IMR-90 (cell line): ENCODE data around the gene UGGT1. TPM values are rescaled to one million over a fixed set of nuclear protein-coding genes. Genes with fewer than 3 reads are reported as not detected.

Source experiments
- ATAC-seq: fragments of 200-7000 bp; cut with Tn5 transposase; 2 replicates; pipeline ENCODE4 v1.9.1; 2020; ENCODE audit warnings: low read depth, mild to moderate bottlenecking, moderate library complexity
- BruUV-seq: library from RNA; stranded (reverse); fragments of 400-500 nt; replicated peaks from 2 replicates; lab custom pipeline; 2021; lab: Mats Ljungman, UMichigan
- CTCF ChIA-PET: fragments of 300-600 bp; formaldehyde crosslinking; extraction: SDS; loops from one replicate; lab custom pipeline; 2021; ENCODE audit warnings: antibody characterized with exemption; lab: Yijun Ruan, JAX
- POLR2A ChIA-PET: fragments of 300-600 bp; sonication (Branson Sonifier 250); formaldehyde crosslinking; loops from one replicate; lab custom pipeline; 2022; ENCODE audit warnings: antibody characterized with exemption; ENCODE audit not compliant: unreplicated experiment; lab: Charles Lee
- DNase-seq: peaks from one replicate; pipeline ENCODE4 v3.0.0; 2013
- H2AFZ ChIP-seq: replicated peaks from 2 replicates; pipeline ENCODE3; 2013; ENCODE audit warnings: low read length, mild to moderate bottlenecking; ENCODE audit not compliant: poor library complexity
- H2AK5ac ChIP-seq: 2 replicates; pipeline ENCODE4 v1.6.1; 2013; ENCODE audit warnings: low read depth, low read length, inconsistent platforms
- H2AK9ac ChIP-seq: replicated peaks from 2 replicates; pipeline ENCODE3; 2013; ENCODE audit warnings: mild to moderate bottlenecking, low read depth, low read length, moderate library complexity; ENCODE audit not compliant: poor library complexity
- H2BK120ac ChIP-seq: 2 replicates; pipeline ENCODE4 v1.6.1; 2013; ENCODE audit warnings: low read depth, low read length, inconsistent platforms
- H2BK15ac ChIP-seq: 3 replicates; pipeline ENCODE4 v1.6.1; 2013; ENCODE audit warnings: low read depth, low read length, inconsistent platforms
- H2BK20ac ChIP-seq: 2 replicates; pipeline ENCODE4 v1.6.1; 2013; ENCODE audit warnings: low read depth, mild to moderate bottlenecking, inconsistent platforms, low read length, moderate library complexity
- H2BK5ac ChIP-seq: 2 replicates; pipeline ENCODE4 v1.6.1; 2013; ENCODE audit warnings: mild to moderate bottlenecking, low read depth, low read length, inconsistent platforms; ENCODE audit not compliant: poor library complexity, severe bottlenecking
- H3K14ac ChIP-seq: replicated peaks from 2 replicates; pipeline ENCODE4 v1.6.1; 2013; ENCODE audit warnings: low read depth, low read length, inconsistent platforms
- H3K18ac ChIP-seq: 2 replicates; pipeline ENCODE4 v1.6.1; 2013; ENCODE audit warnings: low read depth, low read length, control low read depth
- H3K23ac ChIP-seq: 2 replicates; pipeline ENCODE4 v1.6.1; 2013; ENCODE audit warnings: low read depth, low read length, inconsistent platforms
- H3K27ac ChIP-seq: 2 replicates; pipeline ENCODE4 v1.5.1; 2013; ENCODE audit warnings: mild to moderate bottlenecking, control low read depth, low read length; ENCODE audit not compliant: insufficient read depth
- H3K27me3 ChIP-seq: 2 replicates; pipeline ENCODE4 v1.6.1; 2013; ENCODE audit warnings: low read length; ENCODE audit not compliant: control insufficient read depth, insufficient read depth
- H3K36me3 ChIP-seq: 2 replicates; pipeline ENCODE4 v1.6.1; 2013; ENCODE audit warnings: low read length, mixed read lengths; ENCODE audit not compliant: control insufficient read depth, insufficient read depth
- H3K4ac ChIP-seq: 2 replicates; pipeline ENCODE4 v1.6.1; 2013; ENCODE audit warnings: low read depth, low read length, inconsistent platforms
- H3K4me1 ChIP-seq: 2 replicates; pipeline ENCODE4 v1.6.1; 2013; ENCODE audit warnings: low read length, mixed read lengths; ENCODE audit not compliant: control insufficient read depth, insufficient read depth
- H3K4me2 ChIP-seq: 2 replicates; pipeline ENCODE4 v1.6.1; 2013; ENCODE audit warnings: low read depth, mild to moderate bottlenecking, control low read depth, low read length, moderate library complexity
- H3K4me3 ChIP-seq: 2 replicates; pipeline ENCODE4 v1.5.1; 2013; ENCODE audit warnings: low read depth, mild to moderate bottlenecking, control low read depth, low read length, moderate library complexity; ENCODE audit not compliant: insufficient read depth
- H3K56ac ChIP-seq: 2 replicates; pipeline ENCODE4 v1.6.1; 2013; ENCODE audit warnings: low read length, inconsistent platforms; ENCODE audit not compliant: insufficient read depth; ENCODE audit errors: extremely low read depth
- H3K79me1 ChIP-seq, 2 experiments: 2 replicates each; pipeline ENCODE4 v1.6.1; 2013; ENCODE audit warnings: low read length in 2 of 2, inconsistent platforms in 1 of 2, low read depth in 1 of 2
- H3K9ac ChIP-seq: 2 replicates; pipeline ENCODE4 v1.6.1; 2013; ENCODE audit warnings: low read depth, low read length, control low read depth
- H3K9me1 ChIP-seq: 2 replicates; pipeline ENCODE4 v1.6.1; 2013; ENCODE audit warnings: low read length, inconsistent platforms; ENCODE audit not compliant: insufficient read depth
- H3K9me3 ChIP-seq: 2 replicates; pipeline ENCODE4 v1.6.1; 2013; ENCODE audit warnings: low read length; ENCODE audit not compliant: control insufficient read depth, insufficient read depth
- H4K20me1 ChIP-seq: 2 replicates; pipeline ENCODE4 v1.6.1; 2013; ENCODE audit warnings: low read length, inconsistent platforms; ENCODE audit not compliant: insufficient read depth
- H4K5ac ChIP-seq: 2 replicates; pipeline ENCODE4 v1.6.1; 2013; ENCODE audit warnings: mild to moderate bottlenecking, low read depth, low read length, control low read depth
- H4K8ac ChIP-seq, 2 experiments: 2 replicates each; pipeline ENCODE4 v1.6.1; 2013; ENCODE audit warnings: low read depth in 2 of 2, low read length in 2 of 2, control low read depth in 1 of 2, inconsistent platforms in 1 of 2
- H4K91ac ChIP-seq: 2 replicates; pipeline ENCODE4 v1.6.1; 2013; ENCODE audit warnings: low read depth, low read length, inconsistent platforms; ENCODE audit not compliant: insufficient read depth
- CHD1 ChIP-seq: IDR thresholded peaks from 2 replicates; pipeline ENCODE4 v1.6.1; 2012; ENCODE audit warnings: low read depth, low read length, improper control_type of control experiment
- MAFK ChIP-seq: IDR thresholded peaks from 2 replicates; pipeline ENCODE4 v1.6.1; 2012; ENCODE audit warnings: low read depth, low read length, improper control_type of control experiment
- MAZ ChIP-seq: IDR thresholded peaks from 2 replicates; pipeline ENCODE4 v1.6.1; 2012; ENCODE audit warnings: low read depth, mild to moderate bottlenecking, low read length, improper control_type of control experiment, moderate library complexity, borderline replicate concordance
- NFE2L2 ChIP-seq: fragments of 150-350 bp; IDR thresholded peaks from 2 replicates; pipeline ENCODE4 v1.6.1; 2016; ENCODE audit warnings: low read depth, mild to moderate bottlenecking, low read length
- POLR2A ChIP-seq: IDR thresholded peaks from 2 replicates; pipeline ENCODE4 v1.6.1; 2012; ENCODE audit warnings: mild to moderate bottlenecking, low read depth, low read length
- RAD21 ChIP-seq: IDR thresholded peaks from 2 replicates; pipeline ENCODE4 v1.6.1; 2012; ENCODE audit warnings: low read length, improper control_type of control experiment
- RCOR1 ChIP-seq: IDR thresholded peaks from 2 replicates; pipeline ENCODE4 v1.6.1; 2012; ENCODE audit warnings: mild to moderate bottlenecking, low read length, improper control_type of control experiment; ENCODE audit not compliant: insufficient replicate concordance
- RFX5 ChIP-seq: IDR thresholded peaks from 2 replicates; pipeline ENCODE4 v1.8.0; 2012; ENCODE audit warnings: low read depth, mild to moderate bottlenecking, low read length, moderate library complexity
- SMC3 ChIP-seq: fragments of 150-350 bp; IDR thresholded peaks from 2 replicates; pipeline ENCODE4 v1.6.1; 2016; ENCODE audit warnings: low read depth, mild to moderate bottlenecking, antibody characterized with exemption, low read length, moderate library complexity
- WGBS, 2 experiments: methylation state at CpG; one replicate each; pipeline versions ENCODE4 v1.1.5 to v1.1.7; 2013; ENCODE audit warnings: missing lambda C conversion rate in 2 of 2; ENCODE audit not compliant: insufficient read length in 1 of 2; ENCODE audit errors: extremely low coverage in 2 of 2; 5-methylcytosine and 5-hydroxymethylcytosine counted together
- dilution Hi-C: fragments of 300-500 bp; cut with HindIII; formaldehyde crosslinking; loops from one replicate; pipeline ENCODE4 v1.14.3; 2018; ENCODE audit warnings: low sequenced_read_pairs; ENCODE audit not compliant: unreplicated experiment
- in situ Hi-C: fragments of 300-500 bp; cut with MboI; formaldehyde crosslinking; loops from 3 replicates; pipeline ENCODE4 v1.14.3; 2019; ENCODE audit warnings: low sequenced_read_pairs, inconsistent platforms, mixed read lengths
- intact Hi-C: fragments of 100-400 bp; cut with micrococcal nuclease; formaldehyde crosslinking; loops from 2 replicates; pipeline ENCODE4 v1.10.0; 2022
- polyA plus RNA-seq, 3 experiments: library from polyadenylated mRNA; depleted of rRNA; stranded (reverse); fragments of >200 nt; gene quantifications; 2 replicates each; pipeline ENCODE4 v1.2.3, GENCODE V29; 2012; ENCODE audit warnings: low replicate concordance in 1 of 3
- total RNA-seq: library from RNA; depleted of rRNA; stranded (reverse); fragments of >200 nt; gene quantifications from 2 replicates; pipeline ENCODE4 v1.2.3, GENCODE V29; 2012
- TF ChIP-seq, protein P1 (sequence below): conservative IDR thresholded peaks from 2 replicates; pipeline ENCODE4 v1.5.1; 2012; ENCODE audit warnings: mild to moderate bottlenecking, low read depth, low read length, improper control_type of control experiment
- TF ChIP-seq, protein P2 (sequence below): fragments of 150-350 bp; IDR thresholded peaks from 2 replicates; pipeline ENCODE4 v1.6.1; 2017; ENCODE audit warnings: mild to moderate bottlenecking, antibody characterized with exemption, low read length, low read depth

The UGGT1 gene
- total and polyA plus RNA-seq, 2 of the 4 experiments (the other 2 are of a cell fraction) = 26.1 to 71.3 TPM

DNA sequence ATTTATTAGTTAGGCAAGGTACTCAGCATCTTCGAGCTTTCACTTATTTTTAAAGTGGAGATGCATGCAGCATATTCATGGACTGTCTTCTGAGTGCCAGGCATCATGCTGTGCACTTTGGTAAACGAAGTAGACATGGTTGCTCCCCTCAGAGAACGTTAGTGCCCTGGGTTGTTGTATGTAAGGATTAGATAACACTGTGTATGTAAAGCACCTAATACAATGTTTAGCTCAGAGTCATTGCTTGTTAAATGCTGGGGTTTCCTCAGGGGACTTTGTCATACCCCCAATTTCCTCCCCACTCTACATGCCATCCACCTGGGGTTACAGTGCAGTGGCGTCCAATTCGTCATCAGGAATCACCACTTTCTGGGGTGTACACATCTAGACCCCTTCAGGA is 2.8 kb downstream of the UGGT1 start:
- Histone ChIP-seq H4K5ac (no peak overlapping the region), H3K23ac (no peak overlapping the region), H3K27me3 (no peaks in the 10 kb centered on the region), H3K18ac (no peak overlapping the region), H2BK20ac (no peak overlapping the region), H3K9me3 (no peaks in the 10 kb centered on the region), H4K20me1 (no peaks in the 10 kb centered on the region; the same call in 1 of the 2 replicates), H2BK15ac (no peak overlapping the region), H3K79me1 (peaks cover 28 to 38% of the 10 kb centered on the region in 2 experiments), H3K4me2 (no peak overlapping the region), H3K4me3 (no peak overlapping the region), H2BK5ac (no peak overlapping the region), H4K8ac (no peak overlapping the region), H3K36me3 (peaks cover 7% of the 10 kb centered on the region; the same call in 1 of the 2 replicates), H2AK9ac (no peak overlapping the region), H2AK5ac (no peak overlapping the region), H4K91ac (no peak overlapping the region), H3K27ac (no peak overlapping the region), H3K56ac (no peak overlapping the region), H2AFZ (no peak overlapping the region), H3K4me1 (no peaks in the 10 kb centered on the region), H3K14ac (no peak overlapping the region), H3K4ac (no peak overlapping the region), H2BK120ac (no peak overlapping the region), H3K9ac (no peak overlapping the region), H3K9me1 (peaks cover 4% of the 10 kb centered on the region; the same call in 1 of the 2 replicates)
- dilution Hi-C loops (no loop called here), in situ Hi-C loops (no loop called here), intact Hi-C loops (no loop called here)
- BruUV-seq = no TSS peak
- ATAC-seq (no peak), DNase-seq (no peak)
- 100% methylated on average over 1 of the region's 5 CpGs; no CpG with 5 or more reads in 1 of the 2 experiments for WGBS, 2 experiments
- TF ChIP-seq, protein P1, sequence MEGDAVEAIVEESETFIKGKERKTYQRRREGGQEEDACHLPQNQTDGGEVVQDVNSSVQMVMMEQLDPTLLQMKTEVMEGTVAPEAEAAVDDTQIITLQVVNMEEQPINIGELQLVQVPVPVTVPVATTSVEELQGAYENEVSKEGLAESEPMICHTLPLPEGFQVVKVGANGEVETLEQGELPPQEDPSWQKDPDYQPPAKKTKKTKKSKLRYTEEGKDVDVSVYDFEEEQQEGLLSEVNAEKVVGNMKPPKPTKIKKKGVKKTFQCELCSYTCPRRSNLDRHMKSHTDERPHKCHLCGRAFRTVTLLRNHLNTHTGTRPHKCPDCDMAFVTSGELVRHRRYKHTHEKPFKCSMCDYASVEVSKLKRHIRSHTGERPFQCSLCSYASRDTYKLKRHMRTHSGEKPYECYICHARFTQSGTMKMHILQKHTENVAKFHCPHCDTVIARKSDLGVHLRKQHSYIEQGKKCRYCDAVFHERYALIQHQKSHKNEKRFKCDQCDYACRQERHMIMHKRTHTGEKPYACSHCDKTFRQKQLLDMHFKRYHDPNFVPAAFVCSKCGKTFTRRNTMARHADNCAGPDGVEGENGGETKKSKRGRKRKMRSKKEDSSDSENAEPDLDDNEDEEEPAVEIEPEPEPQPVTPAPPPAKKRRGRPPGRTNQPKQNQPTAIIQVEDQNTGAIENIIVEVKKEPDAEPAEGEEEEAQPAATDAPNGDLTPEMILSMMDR = no peak
- no peak for TF ChIP-seq MAFK
- TF ChIP-seq RAD21 = no peak
- TF ChIP-seq RFX5 = no peak
- no peak for TF ChIP-seq MAZ
- TF ChIP-seq NFE2L2 = no peak
- TF ChIP-seq, protein P2, sequence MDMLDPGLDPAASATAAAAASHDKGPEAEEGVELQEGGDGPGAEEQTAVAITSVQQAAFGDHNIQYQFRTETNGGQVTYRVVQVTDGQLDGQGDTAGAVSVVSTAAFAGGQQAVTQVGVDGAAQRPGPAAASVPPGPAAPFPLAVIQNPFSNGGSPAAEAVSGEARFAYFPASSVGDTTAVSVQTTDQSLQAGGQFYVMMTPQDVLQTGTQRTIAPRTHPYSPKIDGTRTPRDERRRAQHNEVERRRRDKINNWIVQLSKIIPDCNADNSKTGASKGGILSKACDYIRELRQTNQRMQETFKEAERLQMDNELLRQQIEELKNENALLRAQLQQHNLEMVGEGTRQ = no peak
- no peak for TF ChIP-seq POLR2A
- TF ChIP-seq CHD1 = no peak
- no peak for TF ChIP-seq SMC3
- no peak for TF ChIP-seq RCOR1
- ChIA-PET CTCF (interaction anchor here (1.2 kb wide), 1 partner anchor 30 kb away, joined by 3 read pairs; no protein-coding TSS in a partner anchor), POLR2A (no interaction called here)
